Astrocyte (in vitro differentiated cells and primary cell): ENCODE data around the gene C1orf94.

Experiments used
- CTCF ChIP-seq: IDR thresholded peaks from 2 replicates; pipeline ENCODE4 v1.5.1; 2011; ENCODE audit warnings: low read depth, mild to moderate bottlenecking, inconsistent platforms, low read length, moderate library complexity; ENCODE audit not compliant: insufficient read depth
- EZH2 ChIP-seq: IDR thresholded peaks from 2 replicates; pipeline ENCODE4 v1.6.1; 2012; ENCODE audit warnings: mild to moderate bottlenecking, low read length, inconsistent platforms; ENCODE audit not compliant: insufficient read depth

- TF ChIP-seq CTCF (no peak), EZH2 (no peak)
Observed at GRCh38 chr1:34263406-34263805, 86.7 kb downstream of the C1orf94 start.
